HUDEP-2 (cell line): ENCODE results near the gene SIRPG.
"Not testable (repeated sequence)": the region's sequence is repeated elsewhere in the genome, so short reads cannot be mapped to it uniquely, and the experiment has no call there.

Experiments
- DNase-seq, 76 experiments: peaks; one replicate each; lab custom pipeline; 2025; ENCODE audit not compliant: unreplicated experiment in 76 of 76; lab: John Stamatoyannopoulos, UW

Gene SIRPG

DNA sequence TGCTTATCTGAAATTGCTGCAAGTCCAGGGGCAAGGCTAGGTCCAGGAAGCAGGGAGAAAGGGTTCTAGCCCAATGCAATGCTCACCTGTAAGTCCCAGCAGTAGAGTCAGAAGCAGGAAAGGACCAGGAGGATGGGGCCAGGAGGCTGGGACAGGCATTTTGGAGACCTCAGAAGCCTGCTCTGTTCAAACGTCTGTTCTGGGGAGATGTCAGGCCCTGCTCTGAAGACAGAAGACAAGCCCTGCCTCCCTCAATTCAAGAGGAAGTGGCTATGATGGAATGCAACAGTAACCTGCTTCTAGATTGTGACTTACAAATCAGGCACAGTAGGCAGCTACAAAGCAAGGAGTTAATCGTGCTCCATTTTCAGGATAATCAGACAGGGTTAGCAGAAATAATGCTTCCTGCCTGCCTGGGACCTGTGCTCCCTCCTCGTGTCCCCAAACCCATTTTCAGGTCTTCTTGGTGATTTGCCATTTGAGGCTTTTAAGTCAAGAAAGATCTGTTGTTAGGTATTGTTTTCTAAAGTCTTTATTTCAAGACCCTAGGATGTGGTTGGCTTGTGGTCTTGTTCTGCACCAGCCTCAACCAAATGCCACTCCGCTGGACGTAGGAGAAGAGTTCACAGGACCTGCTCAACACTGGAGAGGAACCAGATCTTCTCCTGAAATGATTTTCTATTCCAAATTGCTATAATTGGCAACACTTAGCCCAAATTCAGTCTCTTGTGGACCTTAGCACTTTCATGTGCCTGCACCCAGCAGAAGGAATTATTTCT is at the start of gene SIRPG:
SIRPG (minus strand) TSS at position 224 of the 779 bp plus-strand sequence; CDS start at position 159, 65 bp downstream.
- no peak for DNase-seq

DNA sequence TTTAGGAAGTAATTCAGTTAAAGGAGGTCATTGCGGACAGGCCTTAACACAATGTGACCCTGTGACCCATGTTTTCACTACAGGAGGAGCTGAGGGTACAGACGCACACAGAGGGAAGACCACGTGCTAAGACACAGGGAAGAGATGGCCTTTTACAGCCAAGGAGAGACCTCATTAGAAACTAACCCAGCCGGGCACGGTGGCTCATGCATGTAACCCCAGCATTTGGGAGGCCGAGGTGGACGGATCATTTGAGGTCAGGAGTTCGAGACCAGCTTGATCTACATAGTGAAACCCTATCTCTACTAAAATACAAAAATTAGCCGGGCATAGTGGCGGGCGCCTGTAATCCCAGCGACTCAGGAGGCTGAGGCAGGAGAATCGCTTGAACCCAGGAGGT is 49.3 kb upstream of the SIRPG start:
- DNase-seq, result not testable (repeated sequence)

DNA sequence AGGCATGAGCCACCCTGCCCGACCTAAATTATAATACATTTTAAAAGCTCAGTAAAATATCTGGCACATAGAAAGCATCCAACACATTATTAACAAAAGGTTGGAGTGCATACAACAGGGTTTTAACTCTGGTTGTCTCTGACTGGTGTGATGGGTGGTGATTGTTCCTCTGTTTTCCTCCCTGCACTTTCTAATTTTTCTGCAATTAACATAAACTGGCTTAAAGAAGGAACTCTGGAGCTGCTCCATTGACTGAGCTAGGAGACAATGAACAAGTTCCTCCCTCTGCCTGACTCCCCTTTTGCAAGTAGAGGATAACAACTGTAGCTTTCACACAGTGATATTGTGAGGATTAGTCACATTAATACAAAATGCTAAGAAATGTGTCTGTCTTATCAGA is 48.5 kb upstream of the SIRPG start:
- DNase-seq, result no peak

- no peak for DNase-seq
Measured at GRCh38 chr20:1702855-1703254, 45.3 kb upstream of the SIRPG start.

DNA sequence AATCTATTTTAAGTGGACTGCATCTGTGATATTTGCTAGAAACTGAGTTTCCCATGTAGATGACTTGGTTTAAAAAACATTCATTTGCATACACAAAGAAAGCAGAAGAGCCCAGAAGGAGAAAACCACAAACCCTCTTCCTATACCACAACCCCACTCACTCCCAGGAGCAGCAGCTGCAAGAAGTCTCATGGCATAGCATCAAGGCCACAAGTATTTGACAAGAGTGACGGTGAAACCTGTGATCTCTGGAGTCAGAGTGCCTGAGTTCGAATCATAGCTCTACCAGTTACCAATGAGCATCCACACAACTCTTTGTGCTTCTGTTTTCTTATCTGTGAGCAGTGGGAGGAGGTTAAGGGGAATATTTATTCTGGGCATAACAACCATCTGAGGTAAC is 44.7 kb upstream of the SIRPG start:
- no peak for DNase-seq

DNA sequence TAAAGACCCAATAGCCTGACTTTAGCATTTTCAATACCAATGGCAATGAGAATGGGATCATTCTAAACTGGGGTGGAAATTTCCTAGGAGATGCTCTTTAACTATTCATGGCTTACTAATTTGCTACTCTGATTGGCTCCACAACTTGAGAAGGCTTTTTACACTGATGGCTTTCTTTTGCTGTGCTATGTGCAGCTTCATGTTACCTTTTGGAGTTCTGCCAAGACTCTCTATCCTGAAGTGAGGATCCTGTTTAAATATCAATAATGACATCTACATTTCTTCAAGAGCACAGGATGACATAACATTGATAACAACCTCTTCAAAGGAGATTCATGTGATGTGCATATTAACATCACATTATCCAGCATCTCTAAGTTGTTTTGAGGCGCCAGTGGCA is 43.4 kb upstream of the SIRPG start:
- no peak for DNase-seq

DNA sequence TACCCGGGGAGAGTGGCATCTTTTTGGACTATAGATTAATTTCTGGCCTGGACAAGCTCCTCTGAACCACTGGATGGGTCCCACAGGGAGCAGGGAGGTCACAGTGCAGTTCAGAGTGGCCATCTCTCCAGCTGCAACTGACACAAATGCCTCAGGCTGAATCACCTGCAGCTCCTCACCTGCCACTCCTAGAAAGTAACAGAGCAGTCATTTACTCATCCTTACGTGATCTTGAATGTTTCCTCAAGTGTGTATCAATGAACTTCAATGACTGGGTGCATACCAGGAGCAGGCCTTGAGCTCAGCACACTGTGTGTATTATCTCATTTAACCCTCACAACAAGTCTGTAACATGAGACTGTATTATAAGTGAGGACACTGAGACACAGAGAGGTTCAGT is 40.0 kb upstream of the SIRPG start:
- no peak for DNase-seq

DNA sequence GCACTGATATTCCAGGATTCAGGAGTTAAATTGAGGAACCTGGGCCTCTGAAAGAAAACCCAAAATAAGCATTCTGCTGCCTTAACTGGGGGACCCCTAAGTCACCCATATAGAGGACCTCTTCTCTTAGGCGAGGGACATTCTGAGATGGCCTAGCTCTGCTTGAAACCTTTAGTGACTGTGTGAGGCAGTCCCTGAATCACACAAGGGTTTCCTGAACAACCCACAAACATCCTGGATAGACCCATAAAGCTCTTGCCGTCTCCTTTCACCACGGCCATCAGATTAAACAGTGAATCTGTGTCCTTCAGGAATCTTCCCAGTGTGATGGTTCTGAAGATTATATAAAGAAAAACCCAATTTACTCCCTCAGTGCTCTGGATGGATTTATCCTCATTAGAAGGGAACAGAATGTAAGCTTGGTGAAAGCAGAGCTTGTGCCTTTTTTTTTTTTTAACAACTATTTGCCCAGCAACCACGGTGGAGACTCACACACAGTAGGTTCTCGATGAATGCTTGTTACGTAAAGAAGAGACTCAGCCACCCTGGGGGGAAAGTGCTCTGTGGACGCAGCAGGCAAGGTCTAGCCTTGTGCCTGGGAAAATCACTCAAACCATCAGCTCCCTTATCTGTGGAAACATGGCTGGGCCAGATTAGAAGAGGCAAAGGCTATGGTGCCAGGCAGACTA is 39.1 kb upstream of the SIRPG start:
- DNase-seq, result no peak

DNA sequence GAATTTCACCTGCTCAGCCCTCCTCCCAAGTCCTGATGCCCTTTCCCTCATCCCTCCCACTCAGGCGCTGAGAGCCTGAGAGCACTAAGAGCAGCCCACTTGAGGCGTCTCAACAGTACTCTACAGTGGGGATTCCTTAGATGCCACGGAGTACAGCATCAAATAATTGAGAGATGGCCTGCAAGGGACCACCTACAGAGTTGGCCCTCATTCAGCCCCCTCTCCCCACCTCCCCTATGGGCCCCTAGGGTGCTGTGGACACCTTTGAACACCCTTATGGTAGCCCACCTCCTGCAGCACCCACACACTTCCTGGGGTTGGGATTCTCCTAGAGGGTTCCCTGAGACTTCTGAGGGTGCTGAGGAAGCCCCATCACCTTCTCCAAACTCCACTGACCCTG is 37.1 kb upstream of the SIRPG start:
- no peak for DNase-seq

DNA sequence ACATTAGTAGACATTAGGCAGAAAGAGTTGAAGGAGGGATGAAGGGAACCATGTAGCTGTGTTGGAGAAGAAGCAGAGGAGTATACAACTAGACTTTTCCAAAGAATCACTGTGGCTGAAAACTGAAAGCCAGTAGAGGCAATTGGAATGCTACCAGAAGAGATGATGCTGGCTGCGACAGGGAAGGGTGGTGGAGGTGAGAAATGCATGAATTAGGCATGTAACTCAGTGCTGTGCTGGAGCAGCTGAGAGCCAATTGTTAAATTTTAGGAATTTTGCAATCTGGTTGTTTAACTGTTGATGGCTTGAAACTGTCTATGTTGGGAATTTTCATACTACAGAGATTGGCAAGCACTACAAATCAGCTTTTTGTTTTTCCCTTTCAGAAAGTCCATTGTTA is 35.8 kb upstream of the SIRPG start:
- DNase-seq, result no peak

- DNase-seq, result no peak
Measured at GRCh38 chr20:1689721-1690120, 32.1 kb upstream of the SIRPG start.

DNA sequence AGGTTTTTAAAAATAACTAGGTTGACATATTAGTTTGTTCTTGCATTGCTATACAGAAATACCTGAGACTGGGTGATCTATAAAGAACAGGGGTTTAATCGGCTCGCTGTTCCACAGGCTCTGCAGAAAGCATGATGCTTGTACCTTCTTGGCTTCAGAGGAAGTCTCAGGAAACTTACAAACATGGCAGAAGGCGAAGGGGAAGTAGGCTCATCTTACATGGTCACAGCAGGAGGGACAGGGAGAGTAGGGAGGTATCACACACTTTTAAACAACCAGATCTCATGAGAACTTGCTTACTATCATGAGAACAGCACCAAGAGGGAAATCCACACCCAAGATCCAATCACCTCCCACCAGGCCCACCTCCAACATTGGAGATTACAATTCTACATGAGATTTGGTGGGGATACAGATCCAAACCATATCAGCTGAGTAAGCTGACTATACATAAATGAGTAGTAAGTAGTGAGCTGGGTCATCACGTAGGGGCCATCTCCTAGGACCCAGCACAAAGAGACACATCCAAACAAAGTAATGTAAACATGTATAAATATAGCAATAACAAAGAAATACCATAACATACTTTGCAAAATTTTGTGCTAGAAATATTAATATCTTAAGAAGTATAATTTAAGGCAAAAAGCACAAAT is 31.4 kb upstream of the SIRPG start:
- DNase-seq, result no peak

- no peak for DNase-seq
Measured at GRCh38 chr20:1687053-1687452, 29.5 kb upstream of the SIRPG start.

DNA sequence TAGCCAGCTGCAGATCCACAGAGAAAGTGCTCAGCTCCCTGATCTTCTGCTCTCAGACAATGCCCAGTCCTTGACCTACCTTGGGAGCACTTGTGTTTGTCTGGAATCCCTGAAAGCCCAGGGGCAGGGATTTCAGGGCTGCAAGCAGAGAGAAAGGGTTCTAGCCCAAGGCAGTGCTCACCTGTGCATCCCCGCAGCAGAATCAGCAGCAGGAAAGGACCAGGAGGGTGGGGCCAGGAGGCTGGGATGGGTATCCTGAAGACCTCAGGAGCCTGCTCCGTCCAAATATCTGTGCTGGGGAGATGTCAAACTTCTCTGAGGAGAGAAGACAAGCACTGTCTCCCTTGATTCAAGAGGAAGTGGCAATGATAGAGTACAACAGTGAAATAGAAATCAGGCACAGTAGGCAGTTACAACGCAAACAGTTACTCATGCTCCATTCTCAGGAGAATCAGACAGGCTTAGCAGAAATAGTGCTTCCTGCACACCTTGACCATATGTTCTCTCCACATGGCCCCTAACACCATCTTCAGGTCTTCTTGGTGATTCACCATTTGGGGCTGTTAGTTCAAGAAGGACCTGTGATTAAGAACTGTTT is 28.7 kb upstream of the SIRPG start:
- DNase-seq, result no peak

DNA sequence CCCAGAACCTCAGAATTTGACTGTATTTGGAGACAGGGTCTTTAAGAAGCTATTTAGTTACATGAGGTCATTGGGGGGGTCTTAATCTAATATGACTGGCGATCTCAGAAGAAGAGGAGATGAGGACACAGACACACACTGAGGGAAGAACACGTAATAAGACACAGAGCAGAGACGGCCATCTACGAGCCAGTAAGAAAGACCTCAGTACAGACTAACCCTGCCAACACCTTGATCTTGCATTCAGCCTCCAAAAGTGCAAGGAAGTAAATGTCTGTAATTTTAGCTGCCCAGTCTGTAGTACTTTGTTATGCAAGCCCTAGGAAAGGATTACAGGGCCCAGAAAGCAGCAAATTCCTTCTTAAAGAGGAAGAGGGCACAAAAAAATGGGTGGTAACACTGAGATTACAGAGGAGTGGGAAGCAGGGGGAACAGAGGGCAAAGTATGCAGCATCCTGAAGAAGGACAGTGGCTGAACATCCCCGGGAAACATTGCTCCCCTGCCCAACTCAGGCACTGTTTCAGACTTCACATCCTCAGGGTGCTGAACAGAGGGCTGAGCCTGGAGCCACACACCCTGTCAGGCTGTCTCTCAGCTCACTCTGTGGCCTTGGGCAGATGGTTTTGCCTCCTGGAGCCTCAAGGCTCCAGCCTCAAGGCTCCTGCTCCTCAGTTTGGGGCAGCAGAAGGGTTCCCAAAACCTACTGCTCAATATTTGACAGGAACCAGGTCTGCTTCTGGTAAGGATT is 27.9 kb upstream of the SIRPG start:
- no peak for DNase-seq

DNA sequence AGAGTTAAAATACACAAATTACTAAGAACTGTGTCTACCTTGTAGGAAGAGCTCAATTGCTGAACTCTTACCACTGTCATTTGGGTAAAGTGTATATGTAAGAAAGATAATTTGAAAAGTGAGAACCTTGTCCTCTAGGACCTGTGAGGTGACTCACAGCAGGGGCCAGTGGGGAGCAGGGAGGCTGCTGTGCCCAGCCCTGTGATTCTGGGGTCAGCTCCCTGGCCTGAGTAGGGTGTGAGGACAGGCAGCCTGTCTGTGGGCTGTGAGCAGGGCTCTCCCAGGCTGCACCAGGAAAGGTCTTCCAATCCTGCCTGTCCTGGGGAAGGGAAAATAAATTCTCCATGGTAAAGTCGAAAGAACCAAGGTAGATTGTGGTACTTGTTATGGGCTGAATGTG is 27.3 kb upstream of the SIRPG start:
- no peak for DNase-seq

DNA sequence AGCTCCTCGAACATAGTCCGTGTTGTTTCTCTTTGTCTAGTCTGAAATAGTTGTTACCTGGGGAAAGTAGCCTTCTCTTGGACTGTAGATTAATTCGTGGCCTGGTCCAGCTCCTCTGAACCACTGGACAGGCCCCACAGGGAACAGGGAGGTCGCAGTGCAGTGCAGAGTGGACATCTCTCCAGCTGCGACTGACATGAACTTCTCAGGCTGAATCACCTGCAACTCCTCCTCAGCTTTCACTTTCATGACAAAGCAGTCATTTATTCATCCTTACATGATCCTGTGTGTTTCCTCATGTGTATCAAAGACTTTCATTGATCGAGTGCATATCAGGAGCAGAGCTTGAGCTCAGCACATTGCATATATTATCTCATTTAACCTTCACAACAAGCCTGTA is 19.1 kb upstream of the SIRPG start:
- DNase-seq, result no peak

- DNase-seq, result no peak
Measured at GRCh38 chr20:1674990-1675780, 17.6 kb upstream of the SIRPG start.

DNA sequence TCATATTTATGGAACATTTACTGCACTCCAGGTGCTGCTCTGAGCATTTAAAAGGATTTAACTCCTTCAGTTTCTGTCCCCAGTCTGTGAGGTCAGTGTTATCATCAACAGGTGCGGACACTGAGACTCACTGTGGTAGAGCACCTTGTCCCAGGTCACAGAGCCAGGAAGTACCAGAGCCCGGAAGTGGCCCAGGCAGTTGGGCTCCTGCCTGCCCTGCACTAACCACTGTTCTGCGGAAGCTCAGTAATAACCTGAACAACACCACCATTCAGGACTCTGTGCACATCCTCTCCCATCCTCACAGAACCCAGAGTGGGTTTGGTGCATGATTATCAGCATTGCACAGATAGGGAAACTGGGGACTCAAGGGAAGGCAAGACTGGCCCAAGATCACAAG is 16.8 kb upstream of the SIRPG start:
- no peak for DNase-seq

DNA sequence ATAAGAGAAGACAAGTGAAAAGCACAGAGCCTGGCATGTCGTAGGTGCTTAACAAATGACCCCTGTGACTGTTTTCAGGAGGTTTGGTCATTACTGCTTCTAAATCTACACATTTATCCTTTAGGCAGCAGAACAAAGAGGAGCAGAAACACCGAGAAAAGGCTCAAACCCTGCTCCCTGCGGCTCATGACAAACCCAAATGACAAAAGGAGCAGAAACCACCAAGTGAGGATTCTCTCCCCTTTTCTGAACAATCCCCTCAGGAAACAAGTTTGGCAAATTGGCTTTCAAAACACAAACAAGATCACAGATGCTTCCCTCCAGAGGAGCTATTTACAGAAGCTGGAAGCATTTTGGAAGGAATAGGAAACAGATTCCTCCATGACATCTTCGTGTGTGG is 15.8 kb upstream of the SIRPG start:
- no peak for DNase-seq
